Measurements from ENCODE around the gene CDK14. TPM values are rescaled to one million over a fixed set of nuclear protein-coding genes. Genes with fewer than 3 reads are reported as not detected.
"Not testable (repeated sequence)": the region's sequence is repeated elsewhere in the genome, so short reads cannot be mapped to it uniquely, and the experiment has no call there.

CDK14 gene
- total RNA-seq, 1 donor: 41.0 TPM

- DNase-seq (ENCODE audit: low read depth): peak; percentile 86
- no peak for TF ChIP-seq CTCF (IDR thresholded peaks at IDR 0.05; ENCODE audit: insufficient read depth, low read depth, low read length)
- no peak overlapping the region for H3K4me3 ChIP-seq (ENCODE audit: low read depth, low read length)
Measured at GRCh38 chr7:90624225-90624911, 28.2 kb downstream of the CDK14 start.

GRCh38 chr7:90625051-90625450 lies 28.9 kb downstream of the CDK14 start:
- no peak overlapping the region for H3K4me3 ChIP-seq (ENCODE audit: low read depth, low read length)
- DNase-seq (ENCODE audit: low read depth): no peak

GRCh38 chr7:90625562-90625961 lies 29.4 kb downstream of the CDK14 start:
- H3K4me3 ChIP-seq (ENCODE audit: low read depth, low read length): peak overlapping the region; percentile 24
- peak; percentile 77 for DNase-seq (ENCODE audit: low read depth)
- no peak for TF ChIP-seq CTCF (IDR thresholded peaks at IDR 0.05; ENCODE audit: insufficient read depth, low read depth, low read length)

More at GRCh38 chr7:90625051-90625450, 28.9 kb downstream of the CDK14 start:
- TF ChIP-seq CTCF (IDR thresholded peaks at IDR 0.05; ENCODE audit: insufficient read depth, low read depth, low read length): no peak

- no peak for TF ChIP-seq CTCF (IDR thresholded peaks at IDR 0.05; ENCODE audit: insufficient read depth, low read depth, low read length)
- H3K4me3 ChIP-seq (ENCODE audit: low read depth, low read length): no peak overlapping the region
- peak; percentile 67 for DNase-seq (ENCODE audit: low read depth)
Measured at GRCh38 chr7:90626013-90626412, 29.9 kb downstream of the CDK14 start.

GRCh38 chr7:90629297-90629918 lies 33.3 kb downstream of the CDK14 start:
- H3K4me3 ChIP-seq (ENCODE audit: low read depth, low read length): no peak overlapping the region
- TF ChIP-seq CTCF (IDR thresholded peaks at IDR 0.05; ENCODE audit: insufficient read depth, low read depth, low read length): peak; percentile 73
- peak; percentile 67 for DNase-seq (ENCODE audit: low read depth)

DNA sequence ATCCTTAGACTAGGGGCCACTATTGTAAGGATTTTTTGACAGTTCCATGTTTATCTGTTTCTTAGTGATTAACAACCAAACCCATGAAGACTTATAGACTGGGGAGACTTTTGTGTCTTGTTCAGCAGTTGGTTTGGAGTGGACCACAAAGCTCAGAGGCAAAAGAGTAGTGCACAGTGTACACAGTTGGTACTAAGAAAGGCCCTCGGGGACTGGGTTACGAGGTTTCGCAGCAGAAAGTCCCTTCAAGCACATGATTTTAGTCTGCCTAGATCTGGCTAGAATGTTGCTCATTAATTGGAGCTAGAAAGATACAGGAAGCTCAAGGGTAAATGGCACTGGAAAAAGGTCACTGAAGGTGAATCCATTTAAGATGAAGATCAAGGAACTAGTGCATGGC lies 35.4 kb downstream of the CDK14 start:
- TF ChIP-seq CTCF (IDR thresholded peaks at IDR 0.05; ENCODE audit: insufficient read depth, low read depth, low read length): no peak
- DNase-seq (ENCODE audit: low read depth): no peak
- no peak overlapping the region for H3K4me3 ChIP-seq (ENCODE audit: low read depth, low read length)

- not testable (repeated sequence) for DNase-seq (ENCODE audit: low read depth); H3K4me3 ChIP-seq (ENCODE audit: low read depth, low read length)
Measured at GRCh38 chr7:90639683-90640082, 43.6 kb downstream of the CDK14 start.
